Epithelial cell of esophagus (primary cell): ENCODE measurements around the gene SLC24A4.

Experiments used
- DNase-seq: peaks from one replicate; pipeline ENCODE4 v3.0.0; 2010; ENCODE audit warnings: low read depth
- H3K4me3 ChIP-seq: 2 replicates; pipeline ENCODE4 v1.5.1; 2011; ENCODE audit warnings: mild to moderate bottlenecking, low read length, control low read depth
- CTCF ChIP-seq: IDR thresholded peaks from 2 replicates; pipeline ENCODE4 v1.5.1; 2011; ENCODE audit warnings: low read depth, mild to moderate bottlenecking, low read length, control low read depth, inconsistent platforms; ENCODE audit not compliant: insufficient read depth; ENCODE audit errors: missing control alignments

The SLC24A4 gene

GRCh38 chr14:92282669-92283068 is 40.3 kb upstream of the SLC24A4 start:
- TF ChIP-seq CTCF = no peak
- no peak for DNase-seq
- no peak overlapping the region for H3K4me3 ChIP-seq

DNA sequence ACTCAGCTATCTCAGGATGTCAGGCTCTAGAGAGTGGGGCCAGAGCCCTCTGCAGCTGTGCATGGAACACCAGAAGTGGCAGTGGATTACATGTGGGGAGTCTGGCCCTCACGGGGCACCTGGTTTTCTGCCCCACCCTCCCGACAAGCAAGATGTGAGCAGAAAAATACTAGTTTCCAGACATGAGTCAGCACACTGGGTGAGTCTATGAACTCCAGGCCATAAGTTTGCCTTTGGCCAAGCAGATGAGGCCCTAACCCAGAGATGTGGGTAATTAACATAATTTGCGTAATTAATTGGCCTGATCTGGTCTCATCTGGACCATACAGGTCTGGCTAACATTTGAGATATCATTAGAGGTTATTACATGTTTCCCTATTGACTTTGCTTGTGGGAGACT is 37.7 kb upstream of the SLC24A4 start:
- no peak overlapping the region for H3K4me3 ChIP-seq
- no peak for TF ChIP-seq CTCF

DNA sequence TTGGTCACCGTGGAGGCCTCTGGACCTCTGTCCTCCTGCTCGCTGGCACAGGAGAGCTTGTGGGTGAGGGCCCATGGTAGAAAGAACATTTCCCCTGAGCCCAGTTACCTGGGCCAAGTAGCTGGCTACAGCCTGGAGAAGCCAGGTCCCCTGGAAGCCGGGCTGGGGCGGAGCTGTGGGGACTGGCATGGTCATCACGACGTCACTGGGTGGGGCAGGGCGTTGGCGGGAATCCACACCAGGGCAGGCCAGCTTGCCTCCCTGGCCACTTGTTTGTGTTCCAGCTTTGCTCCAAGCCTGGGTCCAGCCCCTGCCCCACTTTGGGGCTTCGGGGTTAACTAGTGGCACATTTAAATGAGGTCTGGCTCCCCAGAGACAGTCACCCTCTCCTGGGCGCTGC is 35.0 kb upstream of the SLC24A4 start:
- H3K4me3 ChIP-seq = no peak overlapping the region
- no peak for DNase-seq
- no peak for TF ChIP-seq CTCF

More for the DNA sequence above, 37.7 kb upstream of the SLC24A4 start:
- no peak for DNase-seq

DNA sequence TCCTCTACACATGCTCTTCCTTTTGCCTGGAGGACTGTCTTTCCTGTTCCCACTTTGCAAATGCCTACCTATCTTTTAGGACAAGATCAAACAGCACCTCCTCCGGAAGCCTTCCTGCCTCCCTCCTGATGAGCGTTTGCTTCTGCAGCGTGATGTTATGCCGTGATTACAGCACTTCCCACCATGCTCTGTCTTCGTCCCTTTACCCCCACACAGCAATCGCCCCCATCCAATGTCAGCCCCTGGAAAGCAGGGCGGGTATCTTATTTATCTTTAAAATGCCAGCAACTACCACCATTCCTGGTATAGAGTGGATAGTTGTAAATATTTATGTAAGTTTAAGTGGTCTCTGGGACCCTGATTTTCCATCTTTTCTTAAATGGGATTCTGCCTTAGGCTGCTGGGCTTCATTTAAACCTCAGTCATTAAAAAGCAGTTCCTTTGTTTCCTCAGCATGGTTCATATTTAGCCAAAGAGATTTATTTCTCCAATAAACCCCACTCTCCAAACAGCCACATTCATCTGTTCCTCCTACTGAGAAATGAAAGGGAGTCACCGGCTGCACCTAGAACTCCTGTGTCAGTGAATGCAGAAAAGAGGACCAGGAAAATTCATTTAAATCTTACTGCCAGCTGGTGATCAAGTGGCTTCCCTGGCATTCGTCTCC is 33.8 kb upstream of the SLC24A4 start:
- H3K4me3 ChIP-seq = no peak overlapping the region
- TF ChIP-seq CTCF = no peak
- no peak for DNase-seq

DNA sequence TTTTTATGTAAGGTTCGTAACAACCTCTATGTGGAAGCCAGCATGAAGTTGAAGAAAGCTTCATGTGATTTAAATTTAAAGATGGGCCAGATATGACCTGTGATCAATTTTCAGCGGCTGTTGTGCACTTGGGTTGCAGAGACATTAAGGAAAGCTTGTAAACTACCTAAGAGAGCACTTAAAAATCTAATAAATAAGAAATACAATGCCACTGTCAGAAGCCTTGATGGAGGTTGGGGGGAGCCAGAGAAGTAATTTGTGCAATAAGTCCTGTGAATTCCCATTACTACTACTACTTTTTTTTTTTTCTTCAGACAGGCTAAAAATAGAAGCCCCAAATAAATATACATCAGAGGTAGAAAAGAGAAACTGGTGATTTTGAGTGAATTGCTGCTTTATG is 30.3 kb upstream of the SLC24A4 start:
- no peak for DNase-seq
- no peak overlapping the region for H3K4me3 ChIP-seq
- no peak for TF ChIP-seq CTCF

DNA sequence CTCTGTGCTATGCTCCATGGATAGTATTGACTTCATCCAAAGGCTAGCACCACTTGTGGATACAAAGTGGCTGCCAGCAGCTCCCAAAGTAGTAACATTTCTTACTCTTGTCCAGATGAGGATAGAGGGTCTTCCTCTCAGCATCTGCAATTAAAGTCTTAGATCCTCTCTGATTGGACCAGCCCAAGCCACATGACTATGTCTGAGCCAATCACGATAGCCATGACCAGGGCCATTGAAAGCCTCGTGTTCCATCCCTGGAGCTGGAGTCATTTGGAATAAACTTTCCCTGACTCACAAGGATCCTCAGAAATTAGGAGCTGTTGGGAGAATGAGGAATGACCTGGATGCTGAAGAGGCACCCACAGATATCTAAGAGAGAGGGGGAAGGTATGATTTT is 28.5 kb upstream of the SLC24A4 start:
- TF ChIP-seq CTCF = no peak
- DNase-seq = no peak
- H3K4me3 ChIP-seq = no peak overlapping the region
